GM23338 (cell line): ENCODE measurements around the gene ROGDI. TPM values are rescaled to one million over a fixed set of nuclear protein-coding genes. Genes with fewer than 3 reads are reported as not detected.
A peak's percentile ranks its signal among the peaks of the same experiment; 100 is the strongest.

ENCODE experiments used
- ATAC-seq: fragments of 200-7000 bp; cut with Tn5 transposase; 3 replicates; pipeline ENCODE4 v1.9.1; 2020
- DNase-seq: peaks from one replicate; pipeline ENCODE4 v3.0.0-alpha.2; 2015; ENCODE audit warnings: low spot score
- H2AFZ ChIP-seq: fragments of 200-600 bp; sonication (generic); 2 replicates; pipeline ENCODE4 v1.8.0; 2016; ENCODE audit warnings: antibody characterized with exemption, mild to moderate bottlenecking, moderate library complexity
- H3F3A ChIP-seq: fragments of 200-600 bp; sonication (generic); replicated peaks from 2 replicates; pipeline ENCODE4 v1.8.0; 2017; ENCODE audit warnings: antibody characterized with exemption, mixed run types, low read depth
- H3K27ac ChIP-seq: fragments of 200-600 bp; sonication (generic); 2 replicates; pipeline ENCODE4 v1.6.1; 2016; ENCODE audit warnings: low read depth
- H3K27me3 ChIP-seq: fragments of 200-600 bp; sonication (generic); 2 replicates; pipeline ENCODE4 v1.8.0; 2016; ENCODE audit warnings: mild to moderate bottlenecking, mixed run types, moderate library complexity; ENCODE audit not compliant: insufficient read depth
- H3K36me3 ChIP-seq: fragments of 200-600 bp; sonication (generic); 2 replicates; pipeline ENCODE4 v1.8.0; 2016; ENCODE audit warnings: mild to moderate bottlenecking; ENCODE audit not compliant: insufficient read depth
- H3K4me1 ChIP-seq: fragments of 200-600 bp; sonication (generic); 2 replicates; pipeline ENCODE4 v1.8.0; 2016; ENCODE audit warnings: mild to moderate bottlenecking, moderate library complexity; ENCODE audit not compliant: insufficient read depth
- H3K4me2 ChIP-seq: fragments of 200-600 bp; sonication (generic); 2 replicates; pipeline ENCODE4 v1.7.1; 2017; ENCODE audit warnings: mixed run types
- H3K4me3 ChIP-seq: fragments of 200-600 bp; sonication (generic); 2 replicates; pipeline ENCODE4 v1.6.1; 2016; ENCODE audit warnings: mixed run types
- H3K79me2 ChIP-seq: fragments of 200-600 bp; sonication (generic); replicated peaks from 2 replicates; pipeline ENCODE4 v1.8.0; 2017; ENCODE audit warnings: mild to moderate bottlenecking; ENCODE audit not compliant: insufficient read depth
- H3K9me2 ChIP-seq: fragments of 200-600 bp; sonication (generic); 2 replicates; pipeline ENCODE4 v1.8.0; 2017; ENCODE audit not compliant: insufficient read depth
- H4K20me1 ChIP-seq: fragments of 200-600 bp; sonication (generic); replicated peaks from 2 replicates; pipeline ENCODE4 v1.8.0; 2017; ENCODE audit warnings: mild to moderate bottlenecking; ENCODE audit not compliant: insufficient read depth
- H3K27ac Mint-ChIP-seq: 2 replicates; pipeline ENCODE4 v1.8.0; 2020; ENCODE audit warnings: inconsistent platforms, mild to moderate bottlenecking, moderate library complexity, mixed read lengths
- H3K27me3 Mint-ChIP-seq: 3 replicates; pipeline ENCODE4 v1.8.0; 2022; ENCODE audit warnings: low read depth, mild to moderate bottlenecking, moderate library complexity, mixed read lengths, inconsistent platforms; ENCODE audit not compliant: insufficient read depth, poor library complexity
- H3K36me3 Mint-ChIP-seq: 3 replicates; pipeline ENCODE4 v1.8.0; 2021; ENCODE audit warnings: low read depth, mild to moderate bottlenecking, inconsistent platforms, moderate library complexity, mixed read lengths
- H3K4me1 Mint-ChIP-seq: 3 replicates; pipeline ENCODE4 v1.8.0; 2020; ENCODE audit warnings: mild to moderate bottlenecking, inconsistent platforms, mixed read lengths
- H3K4me3 Mint-ChIP-seq: 3 replicates; pipeline ENCODE4 v1.8.0; 2021; ENCODE audit warnings: moderate library complexity, mild to moderate bottlenecking, inconsistent platforms, mixed read lengths
- H3K9me3 Mint-ChIP-seq: 3 replicates; pipeline ENCODE4 v1.8.0; 2020; ENCODE audit warnings: moderate library complexity, mild to moderate bottlenecking, inconsistent platforms, mixed read lengths
- CREB1 ChIP-seq: fragments of 250-450 bp; sonication (Bioruptor Pico); IDR thresholded peaks from 2 replicates; pipeline ENCODE4 v1.5.0; 2020; ENCODE audit warnings: low read depth, mild to moderate bottlenecking, moderate library complexity
- EZH2 ChIP-seq: fragments of 200-600 bp; sonication (generic); IDR thresholded peaks from one replicate; pipeline ENCODE4 v1.8.0; 2017; ENCODE audit warnings: antibody characterized with exemption, mild to moderate bottlenecking, low read depth; ENCODE audit not compliant: unreplicated experiment
- JUNB ChIP-seq: IDR thresholded peaks from one replicate; pipeline ENCODE4 v1.6.1; 2016; ENCODE audit warnings: antibody characterized with exemption; ENCODE audit not compliant: unreplicated experiment
- NANOG ChIP-seq: IDR thresholded peaks from 2 replicates; pipeline ENCODE4 v1.6.1; 2016; ENCODE audit warnings: antibody characterized with exemption, borderline replicate concordance
- POLR2AphosphoS5 ChIP-seq: IDR thresholded peaks from 2 replicates; pipeline ENCODE4 v1.6.1; 2016; ENCODE audit warnings: antibody characterized with exemption, low read depth
- STAT1 ChIP-seq: IDR thresholded peaks from one replicate; pipeline ENCODE4 v1.6.1; 2016; ENCODE audit warnings: antibody characterized with exemption; ENCODE audit not compliant: unreplicated experiment
- ZNF114 ChIP-seq: fragments of 250-450 bp; sonication (Bioruptor Pico); IDR thresholded peaks from 2 replicates; pipeline ENCODE4 v1.5.0; 2020; ENCODE audit warnings: mild to moderate bottlenecking, moderate library complexity
- ZNF331 ChIP-seq: fragments of 250-450 bp; sonication (Bioruptor Pico); IDR thresholded peaks from 2 replicates; pipeline ENCODE4 v1.5.0; 2020; ENCODE audit warnings: low read depth, mild to moderate bottlenecking, moderate library complexity
- polyA plus RNA-seq: library from polyadenylated mRNA; unstranded; fragments of >200 nt; fragmentation: Nextera tagmentation; extraction: Ambion mirVana; gene quantifications from 2 replicates; pipeline ENCODE4 v1.2.1, GENCODE V29; 2016
- total RNA-seq: library from RNA; depleted of rRNA; stranded (reverse); fragments of >200 nt; shearing (Covaris generic); gene quantifications from 2 replicates; pipeline ENCODE4 v1.2.3, GENCODE V29; 2014
- TF ChIP-seq, protein P1 (sequence below): fragments of 250-450 bp; sonication (Bioruptor Pico); IDR thresholded peaks from 2 replicates; pipeline ENCODE4 v1.5.0; 2020; ENCODE audit warnings: mild to moderate bottlenecking, moderate library complexity
- TF ChIP-seq, protein P2 (sequence below), 2 experiments: fragments of 200-600 bp in 1 of 2; sonication (generic) in 1 of 2; conservative IDR thresholded peaks; 2 replicates each; pipeline versions ENCODE4 v1.5.1 to v1.6.1; 2016 to 2017; ENCODE audit warnings: antibody characterized with exemption in 2 of 2, low read depth in 2 of 2, mild to moderate bottlenecking in 2 of 2, moderate library complexity in 1 of 2
- TF ChIP-seq, protein P3 (sequence below): IDR thresholded peaks from one replicate; pipeline ENCODE4 v1.6.1; 2018; ENCODE audit warnings: antibody characterized with exemption; ENCODE audit not compliant: unreplicated experiment
- TF ChIP-seq, protein P4 (sequence below): IDR thresholded peaks from 2 replicates; pipeline ENCODE4 v1.6.1; 2016; ENCODE audit warnings: antibody characterized with exemption

Gene ROGDI
- total and polyA plus RNA-seq, 2 experiments from 2014 or later, result 30.3 to 38.8 TPM

DNA sequence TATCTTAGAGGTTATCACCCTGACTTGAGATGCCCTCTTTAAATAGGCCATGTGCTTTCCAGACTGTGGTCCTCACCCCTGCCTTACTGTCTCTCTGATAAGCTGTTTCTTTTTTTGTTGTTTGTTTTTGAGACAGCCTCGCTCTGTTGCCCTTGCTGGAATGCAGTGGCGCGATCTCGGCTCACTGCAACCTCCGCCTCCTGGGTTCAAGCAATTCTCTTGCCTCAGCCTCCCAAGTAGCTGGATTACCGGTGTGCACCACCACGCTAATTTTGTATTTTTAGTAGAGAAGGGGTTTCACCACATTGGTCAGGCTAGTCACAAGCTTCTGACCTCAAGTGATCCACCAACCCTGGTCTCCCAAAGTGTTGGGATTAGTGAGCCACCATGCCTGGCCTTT is 13.5 kb downstream of the ROGDI start:
- H3K4me1 ChIP-seq, result peaks cover 12% of the 10 kb centered on the region; the same call in 1 of the 2 replicates
- H3K27ac ChIP-seq, result no peak overlapping the region
- no peaks in the 10 kb centered on the region for H3K79me2 ChIP-seq
- no peak for ATAC-seq
- no peaks in the 10 kb centered on the region; the same call in 1 of the 2 replicates for H3F3A ChIP-seq
- Mint-ChIP-seq H3K27ac (no peak overlapping the region), H3K4me3 (no peak overlapping the region), H3K27me3 (peaks cover 16% of the 10 kb centered on the region), H3K9me3 (peaks cover 2% of the 10 kb centered on the region; the same call in 2 of the 3 replicates), H3K4me1 (peaks cover 13% of the 10 kb centered on the region), H3K36me3 (peaks cover 11% of the 10 kb centered on the region)
- H3K9me2 ChIP-seq, result no peaks in the 10 kb centered on the region
- DNase-seq, result no peak
- no peaks in the 10 kb centered on the region for H3K36me3 ChIP-seq
- H3K4me3 ChIP-seq, result no peak overlapping the region
- H4K20me1 ChIP-seq, result no peaks in the 10 kb centered on the region
- H3K27me3 ChIP-seq, result no peaks in the 10 kb centered on the region
- TF ChIP-seq, protein P1, sequence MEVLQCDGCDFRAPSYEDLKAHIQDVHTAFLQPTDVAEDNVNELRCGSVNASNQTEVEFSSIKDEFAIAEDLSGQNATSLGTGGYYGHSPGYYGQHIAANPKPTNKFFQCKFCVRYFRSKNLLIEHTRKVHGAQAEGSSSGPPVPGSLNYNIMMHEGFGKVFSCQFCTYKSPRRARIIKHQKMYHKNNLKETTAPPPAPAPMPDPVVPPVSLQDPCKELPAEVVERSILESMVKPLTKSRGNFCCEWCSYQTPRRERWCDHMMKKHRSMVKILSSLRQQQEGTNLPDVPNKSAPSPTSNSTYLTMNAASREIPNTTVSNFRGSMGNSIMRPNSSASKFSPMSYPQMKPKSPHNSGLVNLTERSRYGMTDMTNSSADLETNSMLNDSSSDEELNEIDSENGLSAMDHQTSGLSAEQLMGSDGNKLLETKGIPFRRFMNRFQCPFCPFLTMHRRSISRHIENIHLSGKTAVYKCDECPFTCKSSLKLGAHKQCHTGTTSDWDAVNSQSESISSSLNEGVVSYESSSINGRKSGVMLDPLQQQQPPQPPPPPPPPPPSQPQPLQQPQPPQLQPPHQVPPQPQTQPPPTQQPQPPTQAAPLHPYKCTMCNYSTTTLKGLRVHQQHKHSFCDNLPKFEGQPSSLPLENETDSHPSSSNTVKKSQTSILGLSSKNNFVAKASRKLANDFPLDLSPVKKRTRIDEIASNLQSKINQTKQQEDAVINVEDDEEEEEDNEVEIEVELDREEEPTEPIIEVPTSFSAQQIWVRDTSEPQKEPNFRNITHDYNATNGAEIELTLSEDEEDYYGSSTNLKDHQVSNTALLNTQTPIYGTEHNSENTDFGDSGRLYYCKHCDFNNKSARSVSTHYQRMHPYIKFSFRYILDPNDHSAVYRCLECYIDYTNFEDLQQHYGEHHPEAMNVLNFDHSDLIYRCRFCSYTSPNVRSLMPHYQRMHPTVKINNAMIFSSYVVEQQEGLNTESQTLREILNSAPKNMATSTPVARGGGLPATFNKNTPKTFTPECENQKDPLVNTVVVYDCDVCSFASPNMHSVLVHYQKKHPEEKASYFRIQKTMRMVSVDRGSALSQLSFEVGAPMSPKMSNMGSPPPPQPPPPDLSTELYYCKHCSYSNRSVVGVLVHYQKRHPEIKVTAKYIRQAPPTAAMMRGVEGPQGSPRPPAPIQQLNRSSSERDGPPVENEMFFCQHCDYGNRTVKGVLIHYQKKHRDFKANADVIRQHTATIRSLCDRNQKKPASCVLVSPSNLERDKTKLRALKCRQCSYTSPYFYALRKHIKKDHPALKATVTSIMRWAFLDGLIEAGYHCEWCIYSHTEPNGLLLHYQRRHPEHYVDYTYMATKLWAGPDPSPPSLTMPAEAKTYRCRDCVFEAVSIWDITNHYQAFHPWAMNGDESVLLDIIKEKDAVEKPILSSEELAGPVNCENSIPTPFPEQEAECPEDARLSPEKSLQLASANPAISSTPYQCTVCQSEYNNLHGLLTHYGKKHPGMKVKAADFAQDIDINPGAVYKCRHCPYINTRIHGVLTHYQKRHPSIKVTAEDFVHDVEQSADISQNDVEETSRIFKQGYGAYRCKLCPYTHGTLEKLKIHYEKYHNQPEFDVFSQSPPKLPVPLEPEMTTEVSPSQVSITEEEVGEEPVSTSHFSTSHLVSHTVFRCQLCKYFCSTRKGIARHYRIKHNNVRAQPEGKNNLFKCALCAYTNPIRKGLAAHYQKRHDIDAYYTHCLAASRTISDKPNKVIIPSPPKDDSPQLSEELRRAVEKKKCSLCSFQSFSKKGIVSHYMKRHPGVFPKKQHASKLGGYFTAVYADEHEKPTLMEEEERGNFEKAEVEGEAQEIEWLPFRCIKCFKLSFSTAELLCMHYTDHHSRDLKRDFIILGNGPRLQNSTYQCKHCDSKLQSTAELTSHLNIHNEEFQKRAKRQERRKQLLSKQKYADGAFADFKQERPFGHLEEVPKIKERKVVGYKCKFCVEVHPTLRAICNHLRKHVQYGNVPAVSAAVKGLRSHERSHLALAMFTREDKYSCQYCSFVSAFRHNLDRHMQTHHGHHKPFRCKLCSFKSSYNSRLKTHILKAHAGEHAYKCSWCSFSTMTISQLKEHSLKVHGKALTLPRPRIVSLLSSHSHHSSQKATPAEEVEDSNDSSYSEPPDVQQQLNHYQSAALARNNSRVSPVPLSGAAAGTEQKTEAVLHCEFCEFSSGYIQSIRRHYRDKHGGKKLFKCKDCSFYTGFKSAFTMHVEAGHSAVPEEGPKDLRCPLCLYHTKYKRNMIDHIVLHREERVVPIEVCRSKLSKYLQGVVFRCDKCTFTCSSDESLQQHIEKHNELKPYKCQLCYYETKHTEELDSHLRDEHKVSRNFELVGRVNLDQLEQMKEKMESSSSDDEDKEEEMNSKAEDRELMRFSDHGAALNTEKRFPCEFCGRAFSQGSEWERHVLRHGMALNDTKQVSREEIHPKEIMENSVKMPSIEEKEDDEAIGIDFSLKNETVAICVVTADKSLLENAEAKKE (CRISPR knock-in tag), result no peak
- TF ChIP-seq, protein P2, sequence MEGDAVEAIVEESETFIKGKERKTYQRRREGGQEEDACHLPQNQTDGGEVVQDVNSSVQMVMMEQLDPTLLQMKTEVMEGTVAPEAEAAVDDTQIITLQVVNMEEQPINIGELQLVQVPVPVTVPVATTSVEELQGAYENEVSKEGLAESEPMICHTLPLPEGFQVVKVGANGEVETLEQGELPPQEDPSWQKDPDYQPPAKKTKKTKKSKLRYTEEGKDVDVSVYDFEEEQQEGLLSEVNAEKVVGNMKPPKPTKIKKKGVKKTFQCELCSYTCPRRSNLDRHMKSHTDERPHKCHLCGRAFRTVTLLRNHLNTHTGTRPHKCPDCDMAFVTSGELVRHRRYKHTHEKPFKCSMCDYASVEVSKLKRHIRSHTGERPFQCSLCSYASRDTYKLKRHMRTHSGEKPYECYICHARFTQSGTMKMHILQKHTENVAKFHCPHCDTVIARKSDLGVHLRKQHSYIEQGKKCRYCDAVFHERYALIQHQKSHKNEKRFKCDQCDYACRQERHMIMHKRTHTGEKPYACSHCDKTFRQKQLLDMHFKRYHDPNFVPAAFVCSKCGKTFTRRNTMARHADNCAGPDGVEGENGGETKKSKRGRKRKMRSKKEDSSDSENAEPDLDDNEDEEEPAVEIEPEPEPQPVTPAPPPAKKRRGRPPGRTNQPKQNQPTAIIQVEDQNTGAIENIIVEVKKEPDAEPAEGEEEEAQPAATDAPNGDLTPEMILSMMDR (conservative IDR thresholded peaks at IDR 0.05; ENCODE audit: low read depth in 2 of 2), result no peak
- no peak for TF ChIP-seq ZNF114 (CRISPR knock-in tag)
- TF ChIP-seq, protein P3, sequence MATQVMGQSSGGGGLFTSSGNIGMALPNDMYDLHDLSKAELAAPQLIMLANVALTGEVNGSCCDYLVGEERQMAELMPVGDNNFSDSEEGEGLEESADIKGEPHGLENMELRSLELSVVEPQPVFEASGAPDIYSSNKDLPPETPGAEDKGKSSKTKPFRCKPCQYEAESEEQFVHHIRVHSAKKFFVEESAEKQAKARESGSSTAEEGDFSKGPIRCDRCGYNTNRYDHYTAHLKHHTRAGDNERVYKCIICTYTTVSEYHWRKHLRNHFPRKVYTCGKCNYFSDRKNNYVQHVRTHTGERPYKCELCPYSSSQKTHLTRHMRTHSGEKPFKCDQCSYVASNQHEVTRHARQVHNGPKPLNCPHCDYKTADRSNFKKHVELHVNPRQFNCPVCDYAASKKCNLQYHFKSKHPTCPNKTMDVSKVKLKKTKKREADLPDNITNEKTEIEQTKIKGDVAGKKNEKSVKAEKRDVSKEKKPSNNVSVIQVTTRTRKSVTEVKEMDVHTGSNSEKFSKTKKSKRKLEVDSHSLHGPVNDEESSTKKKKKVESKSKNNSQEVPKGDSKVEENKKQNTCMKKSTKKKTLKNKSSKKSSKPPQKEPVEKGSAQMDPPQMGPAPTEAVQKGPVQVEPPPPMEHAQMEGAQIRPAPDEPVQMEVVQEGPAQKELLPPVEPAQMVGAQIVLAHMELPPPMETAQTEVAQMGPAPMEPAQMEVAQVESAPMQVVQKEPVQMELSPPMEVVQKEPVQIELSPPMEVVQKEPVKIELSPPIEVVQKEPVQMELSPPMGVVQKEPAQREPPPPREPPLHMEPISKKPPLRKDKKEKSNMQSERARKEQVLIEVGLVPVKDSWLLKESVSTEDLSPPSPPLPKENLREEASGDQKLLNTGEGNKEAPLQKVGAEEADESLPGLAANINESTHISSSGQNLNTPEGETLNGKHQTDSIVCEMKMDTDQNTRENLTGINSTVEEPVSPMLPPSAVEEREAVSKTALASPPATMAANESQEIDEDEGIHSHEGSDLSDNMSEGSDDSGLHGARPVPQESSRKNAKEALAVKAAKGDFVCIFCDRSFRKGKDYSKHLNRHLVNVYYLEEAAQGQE, result no peak
- no peak for TF ChIP-seq ZNF331 (CRISPR knock-in tag)
- no peak for TF ChIP-seq CREB1 (CRISPR knock-in tag)
- no peak for TF ChIP-seq POLR2AphosphoS5
- no peak for TF ChIP-seq EZH2
- no peak for TF ChIP-seq STAT1
- no peak for TF ChIP-seq JUNB
- TF ChIP-seq NANOG, result no peak
- TF ChIP-seq, protein P4, sequence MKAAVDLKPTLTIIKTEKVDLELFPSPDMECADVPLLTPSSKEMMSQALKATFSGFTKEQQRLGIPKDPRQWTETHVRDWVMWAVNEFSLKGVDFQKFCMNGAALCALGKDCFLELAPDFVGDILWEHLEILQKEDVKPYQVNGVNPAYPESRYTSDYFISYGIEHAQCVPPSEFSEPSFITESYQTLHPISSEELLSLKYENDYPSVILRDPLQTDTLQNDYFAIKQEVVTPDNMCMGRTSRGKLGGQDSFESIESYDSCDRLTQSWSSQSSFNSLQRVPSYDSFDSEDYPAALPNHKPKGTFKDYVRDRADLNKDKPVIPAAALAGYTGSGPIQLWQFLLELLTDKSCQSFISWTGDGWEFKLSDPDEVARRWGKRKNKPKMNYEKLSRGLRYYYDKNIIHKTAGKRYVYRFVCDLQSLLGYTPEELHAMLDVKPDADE, result no peak
- no peak overlapping the region for H3K4me2 ChIP-seq
- H2AFZ ChIP-seq, result peak overlapping the region; percentile 87
